Measurements from ENCODE around the gene KRT14. TPM values are rescaled to one million over a fixed set of nuclear protein-coding genes. Genes with fewer than 3 reads are reported as not detected.
"Not testable (repeated sequence)": the region's sequence is repeated elsewhere in the genome, so short reads cannot be mapped to it uniquely, and the experiment has no call there.

Gene KRT14
- total RNA-seq, 1 experiment from 2014 or later, result not detected

DNA sequence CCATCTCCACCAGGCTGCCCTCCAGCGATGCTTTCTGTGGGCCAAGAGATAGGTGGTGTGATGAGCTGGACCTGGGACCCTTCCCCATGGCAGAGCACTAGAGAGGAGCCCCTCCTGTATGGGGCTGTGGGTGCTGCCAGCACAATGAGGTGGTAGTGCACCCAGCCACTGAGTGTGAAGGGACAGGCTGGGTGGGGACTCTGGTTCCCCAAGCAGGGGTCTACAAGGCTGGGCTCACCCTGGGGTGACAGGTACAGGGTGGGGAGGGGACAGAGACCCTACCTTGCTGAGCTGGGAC lies 41.3 kb upstream of the KRT14 start:
- POLR2A ChIA-PET; intact Hi-C loops (cut with micrococcal nuclease; ENCODE audit: unreplicated experiment); H3K9me3 ChIP-seq; H3K27me3 ChIP-seq (replicated peaks; ENCODE audit: control insufficient read depth, insufficient read depth, low read length); H3K4me3 ChIP-seq (ENCODE audit: low read depth, low read length); BruUV-seq (replicated peaks); H3K27me3 Mint-ChIP-seq (ENCODE audit: insufficient read depth, unreplicated experiment); H3K9me3 Mint-ChIP-seq (ENCODE audit: unreplicated experiment); DNase-seq; H3K4me3 Mint-ChIP-seq (ENCODE audit: unreplicated experiment); H3K4me1 ChIP-seq; H3K36me3 ChIP-seq (ENCODE audit: control insufficient read depth, insufficient read depth, low read length); H3K4me1 Mint-ChIP-seq (ENCODE audit: low read depth, unreplicated experiment); H3K27ac Mint-ChIP-seq (ENCODE audit: unreplicated experiment); H3K36me3 Mint-ChIP-seq (ENCODE audit: insufficient read depth, unreplicated experiment): not testable (repeated sequence)
- CTCF ChIA-PET, result interaction anchor here (0.9 kb wide), 1 partner anchor 9 kb away, joined by 3 read pairs; no protein-coding TSS in a partner anchor

DNA sequence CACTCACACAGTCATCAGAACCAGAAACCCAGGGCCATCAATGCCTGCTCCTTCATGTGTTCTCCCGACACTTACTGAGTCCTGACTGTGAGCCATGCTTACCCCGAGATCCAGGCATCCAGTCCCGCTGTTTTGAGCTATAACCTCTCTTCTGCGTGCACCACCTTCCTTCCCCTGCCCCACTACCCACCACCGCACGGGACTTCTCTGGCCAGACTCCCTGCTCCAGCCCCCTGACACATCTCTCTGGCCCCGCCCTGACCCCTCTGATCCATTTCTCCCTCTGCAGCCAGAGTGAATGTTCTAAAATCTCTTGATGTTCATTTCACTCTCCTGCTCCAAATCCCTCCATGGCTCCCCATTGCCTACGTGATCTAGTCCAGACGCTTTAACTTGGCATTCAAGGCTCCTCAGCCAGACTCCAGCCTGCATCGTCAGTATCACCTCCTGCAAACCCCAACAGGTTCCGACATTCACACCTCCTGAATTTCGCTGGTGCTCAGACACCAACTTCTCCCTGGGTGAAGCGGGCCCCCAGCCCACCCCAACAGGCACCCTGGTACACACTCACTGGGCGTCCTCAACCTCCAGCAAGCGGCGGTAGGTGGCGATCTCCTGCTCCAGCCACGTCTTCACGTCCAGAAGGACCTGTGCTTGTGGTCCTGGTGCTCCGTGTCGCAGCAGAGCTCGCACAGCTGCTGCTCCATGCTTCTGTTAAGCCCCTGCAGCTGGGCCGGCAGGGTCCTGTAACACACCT lies 40.8 kb upstream of the KRT14 start:
- Mint-ChIP-seq H3K36me3 (ENCODE audit: insufficient read depth, unreplicated experiment) (no peaks in the 10 kb centered on the region), H3K9me3 (ENCODE audit: unreplicated experiment) (no peaks in the 10 kb centered on the region), H3K27me3 (ENCODE audit: insufficient read depth, unreplicated experiment) (no peaks in the 10 kb centered on the region), H3K4me3 (ENCODE audit: unreplicated experiment) (no peak overlapping the region), H3K27ac (ENCODE audit: unreplicated experiment) (no peak overlapping the region), H3K4me1 (ENCODE audit: low read depth, unreplicated experiment) (peaks cover 6% of the 10 kb centered on the region)
- CTCF ChIA-PET, result interaction anchor here (0.6 to 0.9 kb wide), 3 partner anchors 9 to 78 kb away, joined by 3 to 5 read pairs (median 3); no protein-coding TSS in a partner anchor
- no peak for DNase-seq
- H3K4me1 ChIP-seq, result no peaks in the 10 kb centered on the region
- no peaks in the 10 kb centered on the region for H3K36me3 ChIP-seq (ENCODE audit: control insufficient read depth, insufficient read depth, low read length)
- no peak for TF ChIP-seq CTCF (IDR thresholded peaks at IDR 0.05; ENCODE audit: insufficient read depth in 1 of 2, low read depth in 1 of 2, low read length in 1 of 2, severe bottlenecking in 1 of 2, unreplicated experiment in 1 of 2)
- no TSS peak for BruUV-seq (replicated peaks)
- no peaks in the 10 kb centered on the region for H3K27me3 ChIP-seq (replicated peaks; ENCODE audit: control insufficient read depth, insufficient read depth, low read length)
- H3K4me3 ChIP-seq (ENCODE audit: low read depth, low read length), result no peak overlapping the region
- POLR2A ChIA-PET, result interaction anchor here (0.6 kb wide), 1 partner anchor 808 kb away, joined by 3 read pairs; no protein-coding TSS in a partner anchor
- no peaks in the 10 kb centered on the region for H3K9me3 ChIP-seq
- intact Hi-C loops (cut with micrococcal nuclease; ENCODE audit: unreplicated experiment), result no loop called here

- H3K4me1 ChIP-seq; H3K9me3 ChIP-seq; H3K27ac Mint-ChIP-seq (ENCODE audit: unreplicated experiment); H3K4me3 ChIP-seq (ENCODE audit: low read depth, low read length); H3K27me3 ChIP-seq (replicated peaks; ENCODE audit: control insufficient read depth, insufficient read depth, low read length); BruUV-seq (replicated peaks); H3K4me3 Mint-ChIP-seq (ENCODE audit: unreplicated experiment); H3K4me1 Mint-ChIP-seq (ENCODE audit: low read depth, unreplicated experiment); DNase-seq; intact Hi-C loops (cut with micrococcal nuclease; ENCODE audit: unreplicated experiment); H3K36me3 Mint-ChIP-seq (ENCODE audit: insufficient read depth, unreplicated experiment); H3K9me3 Mint-ChIP-seq (ENCODE audit: unreplicated experiment); H3K27me3 Mint-ChIP-seq (ENCODE audit: insufficient read depth, unreplicated experiment); H3K36me3 ChIP-seq (ENCODE audit: control insufficient read depth, insufficient read depth, low read length): not testable (repeated sequence)
- CTCF ChIA-PET, result interaction anchor here (0.7 kb wide), 1 partner anchor 78 kb away, joined by 3 read pairs; no protein-coding TSS in a partner anchor
- POLR2A ChIA-PET, result interaction anchor here (0.6 kb wide), 1 partner anchor 807 kb away, joined by 3 read pairs; no protein-coding TSS in a partner anchor
Measured at GRCh38 chr17:41626914-41627295, 40.2 kb upstream of the KRT14 start.

GRCh38 chr17:41626028-41626913 lies 39.6 kb upstream of the KRT14 start:
- H3K27me3 ChIP-seq (replicated peaks; ENCODE audit: control insufficient read depth, insufficient read depth, low read length); H3K9me3 ChIP-seq; H3K4me3 Mint-ChIP-seq (ENCODE audit: unreplicated experiment); H3K4me1 ChIP-seq; CTCF ChIA-PET; POLR2A ChIA-PET; H3K27ac Mint-ChIP-seq (ENCODE audit: unreplicated experiment); BruUV-seq (replicated peaks); DNase-seq; H3K9me3 Mint-ChIP-seq (ENCODE audit: unreplicated experiment); H3K27me3 Mint-ChIP-seq (ENCODE audit: insufficient read depth, unreplicated experiment); H3K4me3 ChIP-seq (ENCODE audit: low read depth, low read length); H3K36me3 Mint-ChIP-seq (ENCODE audit: insufficient read depth, unreplicated experiment); intact Hi-C loops (cut with micrococcal nuclease; ENCODE audit: unreplicated experiment); H3K4me1 Mint-ChIP-seq (ENCODE audit: low read depth, unreplicated experiment); H3K36me3 ChIP-seq (ENCODE audit: control insufficient read depth, insufficient read depth, low read length): not testable (repeated sequence)
